ENCODE data around the gene PIGW. TPM values are rescaled to one million over a fixed set of nuclear protein-coding genes. Genes with fewer than 3 reads are reported as not detected.

The PIGW gene
- total and polyA plus RNA-seq, 2 experiments from 2014 or later, result 5.1 to 8.6 TPM

GRCh38 chr17:36545465-36546417, 11.0 kb downstream of the PIGW start:
- Histone ChIP-seq H3K36me3 (ENCODE audit: low read depth) (peaks cover 13% of the 10 kb centered on the region; the same call in 1 of the 2 replicates), H2AFZ (no peak overlapping the region), H3K79me2 (ENCODE audit: insufficient read depth) (peaks cover 88% of the 10 kb centered on the region), H3K9me2 (ENCODE audit: insufficient read depth) (no peaks in the 10 kb centered on the region), H3K9ac (peak overlapping the region; percentile 99), H4K20me1 (ENCODE audit: insufficient read depth) (peaks cover 19% of the 10 kb centered on the region; the same call in 1 of the 2 replicates), H3K27ac (peak overlapping the region; percentile 94), H3K4me3 (peak overlapping the region; percentile 99), H3K9me3 (ENCODE audit: low read depth) (no peaks in the 10 kb centered on the region), H3K27me3 (replicated peaks; ENCODE audit: insufficient read depth) (no peaks in the 10 kb centered on the region), H3K4me2 (ENCODE audit: unreplicated experiment) (peak overlapping the region; percentile 98), H3F3A (ENCODE audit: insufficient read depth) (peaks cover 40% of the 10 kb centered on the region), H3K4me1 (ENCODE audit: insufficient read depth) (peaks cover 28% of the 10 kb centered on the region)
- in situ Hi-C loops (cut with MboI), result no loop called here
- peak; percentile 98 for DNase-seq
- TF ChIP-seq EZH2phosphoT487 (IDR thresholded peaks at IDR 0.05; ENCODE audit: insufficient read depth, low read depth) (no peak), EZH2 (IDR thresholded peaks at IDR 0.05; ENCODE audit: insufficient read depth, poor library complexity, severe bottlenecking) (no peak)
- 1 to 2% methylated on average over 19 to 52 of the region's 60 CpGs for WGBS, 2 experiments (ENCODE audit: low coverage in 1 of 2, low lambda C conversion rate in 2 of 2, missing lambda C conversion rate in 2 of 2)

- in situ Hi-C loops (cut with MboI), result no loop called here
- DNase-seq, result peak; percentile 39
- 1 to 3% methylated on average over 7 of the region's 7 CpGs for WGBS, 2 experiments (ENCODE audit: low coverage in 1 of 2, low lambda C conversion rate in 2 of 2, missing lambda C conversion rate in 2 of 2)
Observed at GRCh38 chr17:36546418-36547093, 11.8 kb downstream of the PIGW start.

GRCh38 chr17:36547776-36548175, 13.0 kb downstream of the PIGW start:
- no peaks in the 10 kb centered on the region for H3K27me3 ChIP-seq (replicated peaks; ENCODE audit: insufficient read depth)
- no peaks in the 10 kb centered on the region for H3K9me2 ChIP-seq (ENCODE audit: insufficient read depth)
- peak overlapping the region; percentile 99 for H3K4me3 ChIP-seq
- peaks cover 30% of the 10 kb centered on the region; the same call in 1 of the 2 replicates for H4K20me1 ChIP-seq (ENCODE audit: insufficient read depth)
- peak overlapping the region; percentile 94 for H3K27ac ChIP-seq
- peaks cover 88% of the 10 kb centered on the region for H3K79me2 ChIP-seq (ENCODE audit: insufficient read depth)
- no peaks in the 10 kb centered on the region for H3K9me3 ChIP-seq (ENCODE audit: low read depth)
- DNase-seq, result peak; percentile 16
- peak overlapping the region; percentile 99 for H3K9ac ChIP-seq
- no peak for TF ChIP-seq EZH2 (IDR thresholded peaks at IDR 0.05; ENCODE audit: insufficient read depth, poor library complexity, severe bottlenecking)
- no peak for TF ChIP-seq EZH2phosphoT487 (IDR thresholded peaks at IDR 0.05; ENCODE audit: insufficient read depth, low read depth)
- peaks cover 28% of the 10 kb centered on the region for H3K4me1 ChIP-seq (ENCODE audit: insufficient read depth)
- H3K36me3 ChIP-seq (ENCODE audit: low read depth), result peaks cover 13% of the 10 kb centered on the region; the same call in 1 of the 2 replicates
- no peak overlapping the region for H2AFZ ChIP-seq
- in situ Hi-C loops (cut with MboI), result no loop called here
- H3F3A ChIP-seq (ENCODE audit: insufficient read depth), result peaks cover 38% of the 10 kb centered on the region
- H3K4me2 ChIP-seq (ENCODE audit: unreplicated experiment), result peak overlapping the region; percentile 98

More at GRCh38 chr17:36546418-36547093, 11.8 kb downstream of the PIGW start:
- peak overlapping the region; percentile 94 for H3K27ac ChIP-seq
- H3K4me2 ChIP-seq (ENCODE audit: unreplicated experiment), result peak overlapping the region; percentile 98
- H3K27me3 ChIP-seq (replicated peaks; ENCODE audit: insufficient read depth), result no peaks in the 10 kb centered on the region
- no peaks in the 10 kb centered on the region for H3K9me2 ChIP-seq (ENCODE audit: insufficient read depth)
- peaks cover 28% of the 10 kb centered on the region for H3K4me1 ChIP-seq (ENCODE audit: insufficient read depth)
- no peaks in the 10 kb centered on the region for H3K9me3 ChIP-seq (ENCODE audit: low read depth)
- peaks cover 38% of the 10 kb centered on the region for H3F3A ChIP-seq (ENCODE audit: insufficient read depth)
- TF ChIP-seq EZH2 (IDR thresholded peaks at IDR 0.05; ENCODE audit: insufficient read depth, poor library complexity, severe bottlenecking) (no peak), EZH2phosphoT487 (IDR thresholded peaks at IDR 0.05; ENCODE audit: insufficient read depth, low read depth) (no peak)
- peak overlapping the region; percentile 99 for H3K4me3 ChIP-seq
- no peak overlapping the region for H2AFZ ChIP-seq
- peaks cover 13% of the 10 kb centered on the region; the same call in 1 of the 2 replicates for H3K36me3 ChIP-seq (ENCODE audit: low read depth)
- H3K79me2 ChIP-seq (ENCODE audit: insufficient read depth), result peaks cover 88% of the 10 kb centered on the region
- peak overlapping the region; percentile 99 for H3K9ac ChIP-seq
- peaks cover 21% of the 10 kb centered on the region; the same call in 1 of the 2 replicates for H4K20me1 ChIP-seq (ENCODE audit: insufficient read depth)
